D341Med (cell line): Measurements from ENCODE around the gene PDGFC.

Source experiments
- DNase-seq: peaks from one replicate; pipeline ENCODE4 v3.0.0; 2012; ENCODE audit warnings: low spot score

The PDGFC gene

DNA sequence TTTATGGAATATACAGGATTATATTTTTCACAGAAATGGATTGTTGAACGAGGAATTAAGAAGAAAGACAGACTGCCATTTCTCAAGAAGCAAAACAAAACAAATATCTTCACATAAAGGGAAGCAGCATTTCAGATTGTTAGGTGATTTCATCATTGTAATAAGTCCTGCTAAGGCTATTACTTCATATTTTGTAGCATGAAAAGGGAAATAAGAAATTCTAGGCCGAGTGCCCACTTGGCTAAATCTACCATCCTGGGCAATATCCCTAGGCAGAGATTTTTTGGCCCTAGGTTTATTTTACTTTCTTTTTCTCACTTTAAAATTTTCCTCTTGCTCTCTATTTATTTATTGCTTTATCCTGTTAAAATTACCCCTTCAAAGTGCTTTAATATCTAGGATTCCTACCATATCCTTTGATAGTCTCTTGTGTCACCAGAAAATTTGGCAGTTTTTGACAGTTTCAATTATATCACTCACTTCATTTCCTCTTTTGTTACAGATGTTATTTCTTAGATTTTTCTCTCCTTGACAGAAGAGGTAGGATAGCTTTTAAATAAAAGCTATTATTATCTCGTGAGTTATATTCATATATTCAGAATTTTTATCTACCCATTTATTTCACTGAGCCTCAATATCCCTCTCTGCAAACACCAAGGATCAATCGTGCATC, 142.3 kb downstream of the PDGFC start:
- no peak for DNase-seq

- no peak for DNase-seq
These were observed 144.1 kb downstream of the PDGFC start for GRCh38 chr4:156827519-156827918.

- no peak for DNase-seq
These were observed 146.5 kb downstream of the PDGFC start for GRCh38 chr4:156825074-156825473.

- no peak for DNase-seq
These were observed 147.0 kb downstream of the PDGFC start for GRCh38 chr4:156824451-156825060.

DNA sequence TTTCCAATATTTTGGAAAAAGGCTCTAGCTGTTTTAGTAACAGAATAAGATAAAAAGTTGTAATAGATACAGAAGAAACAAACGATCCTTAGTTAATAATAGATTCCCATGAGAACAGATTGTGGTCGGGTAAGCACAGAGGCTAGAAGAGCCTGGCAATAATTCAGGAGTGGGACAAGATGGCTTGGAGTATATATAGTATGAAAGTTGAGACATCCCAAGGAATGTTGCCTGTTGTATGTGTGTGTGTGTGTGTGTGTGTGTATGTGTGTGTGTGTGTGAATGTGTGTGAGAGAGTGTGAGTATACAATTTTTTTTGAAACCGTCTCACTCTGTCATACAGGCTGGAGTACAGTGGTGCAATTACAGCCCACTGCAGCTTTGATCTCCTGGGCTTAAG, 150.7 kb downstream of the PDGFC start:
- DNase-seq = no peak

GRCh38 chr4:156816360-156816755, 155.2 kb downstream of the PDGFC start:
- no peak for DNase-seq

GRCh38 chr4:156815717-156816359, 155.8 kb downstream of the PDGFC start:
- peak; percentile 47 for DNase-seq

GRCh38 chr4:156811963-156812362, 159.6 kb downstream of the PDGFC start:
- DNase-seq = no peak

- no peak for DNase-seq
These were observed 160.3 kb downstream of the PDGFC start for GRCh38 chr4:156811286-156811685.

DNA sequence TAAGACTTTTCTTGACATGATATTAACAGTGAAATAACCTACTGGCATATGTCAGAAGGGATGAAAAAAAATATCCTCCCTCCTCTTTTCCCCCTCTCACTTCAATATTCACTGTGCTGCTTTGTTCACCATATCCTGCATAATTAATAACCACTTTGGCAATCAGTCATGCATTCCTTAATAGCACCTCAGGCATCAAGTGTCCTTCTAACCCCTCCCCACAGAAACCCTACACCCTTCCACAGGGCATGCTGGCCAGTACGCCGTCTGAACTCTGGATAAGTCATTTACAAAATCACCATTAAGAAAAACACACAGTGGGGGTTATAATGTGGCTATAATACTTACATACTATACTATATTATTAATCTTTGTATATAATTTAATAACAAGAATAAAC, 165.9 kb downstream of the PDGFC start:
- no peak for DNase-seq

DNA sequence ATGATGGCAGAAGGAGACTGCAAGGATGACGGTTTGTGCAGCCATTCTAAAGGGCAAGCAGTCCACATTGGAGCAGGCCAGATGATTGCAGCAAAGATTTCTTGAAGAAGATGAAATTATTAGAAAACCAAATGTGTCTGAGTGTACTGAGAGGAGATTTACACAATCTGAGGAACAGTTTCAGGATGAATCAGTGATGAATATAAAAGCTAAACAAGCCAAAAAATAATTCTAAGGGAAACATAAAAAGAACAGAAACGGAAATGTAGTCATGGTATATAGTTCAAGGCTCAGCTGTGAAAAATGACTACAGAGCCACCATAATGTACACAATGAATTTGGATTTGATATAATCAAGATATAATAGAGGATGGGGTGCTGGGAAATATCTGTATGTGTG, 168.5 kb downstream of the PDGFC start:
- no peak for DNase-seq

DNA sequence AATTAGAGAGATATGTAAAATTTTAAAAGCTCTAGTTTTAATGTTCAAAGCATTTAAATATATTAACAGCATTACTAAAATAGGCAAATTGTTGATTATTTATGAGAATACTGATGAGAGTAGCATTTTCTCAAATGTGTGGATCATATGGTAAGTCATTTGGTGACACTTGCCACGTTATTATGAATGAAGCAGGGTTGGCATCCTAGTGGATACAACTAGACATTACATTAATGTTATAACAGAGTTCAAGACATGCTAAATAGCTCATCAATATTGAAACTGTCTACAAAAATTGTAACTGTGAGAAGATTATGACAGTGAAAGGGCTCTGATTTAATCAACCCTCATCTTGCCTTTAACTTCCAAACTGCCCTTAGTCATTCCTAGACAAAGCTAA, 171.1 kb downstream of the PDGFC start:
- no peak for DNase-seq

DNA sequence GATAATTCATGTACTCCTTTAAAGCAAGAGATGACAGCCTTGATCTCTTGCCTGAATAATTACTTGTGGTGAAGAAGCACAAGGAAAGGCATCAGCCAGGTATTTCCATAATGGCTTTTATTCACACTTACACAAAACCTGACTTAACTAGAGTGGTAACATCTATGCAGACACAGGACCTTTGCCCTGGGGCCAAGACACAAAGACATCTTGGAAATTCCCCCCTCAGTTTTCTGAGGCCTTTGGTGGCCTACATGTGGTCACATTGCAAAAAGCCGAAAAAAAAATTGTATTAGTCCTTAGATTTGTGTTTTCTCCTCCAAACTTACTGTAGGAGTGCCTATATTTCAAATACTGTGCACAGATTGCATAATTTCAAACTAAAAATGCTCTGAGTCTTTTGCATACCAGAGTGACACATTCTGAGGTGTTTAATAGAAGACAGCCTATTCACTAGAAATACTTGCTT, 172.4 kb downstream of the PDGFC start:
- no peak for DNase-seq

DNA sequence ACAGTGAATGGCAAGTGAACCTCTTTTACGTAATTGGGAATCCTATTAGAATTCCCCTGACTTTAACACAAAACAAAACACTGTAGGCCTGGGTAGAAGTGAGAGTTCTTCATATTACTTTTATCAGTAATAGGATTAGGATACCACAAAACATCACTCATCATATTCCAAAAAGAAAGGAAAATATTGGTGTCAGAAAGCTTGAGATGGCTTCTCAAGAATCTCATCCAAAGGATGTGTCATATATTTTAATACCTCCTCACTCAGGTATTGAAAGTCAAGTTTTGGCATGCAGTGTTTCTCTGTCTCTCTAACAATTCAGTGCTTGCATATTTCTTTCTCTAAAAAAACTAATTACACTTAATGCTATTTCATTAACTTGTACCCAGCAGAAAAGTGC, 173.2 kb downstream of the PDGFC start:
- no peak for DNase-seq

DNA sequence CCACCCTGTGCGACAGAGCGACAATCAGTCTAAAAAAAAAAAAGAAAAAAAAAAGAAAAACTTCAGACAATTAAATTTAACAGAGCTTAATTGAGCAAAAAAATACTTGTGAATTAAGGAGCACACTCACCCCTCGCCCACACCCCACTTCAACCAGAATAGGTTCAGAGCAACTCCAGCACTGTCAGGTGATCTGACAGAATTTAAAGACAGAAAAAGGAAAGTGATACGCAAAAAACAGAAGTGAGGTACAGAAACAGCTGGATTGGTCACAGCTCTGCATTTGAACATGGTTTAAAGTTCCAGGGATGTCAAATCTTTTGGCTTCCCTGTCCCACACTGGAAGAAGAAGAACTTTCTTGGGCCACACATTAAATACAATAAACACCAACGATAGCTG, 174.4 kb downstream of the PDGFC start:
- DNase-seq = no peak

DNA sequence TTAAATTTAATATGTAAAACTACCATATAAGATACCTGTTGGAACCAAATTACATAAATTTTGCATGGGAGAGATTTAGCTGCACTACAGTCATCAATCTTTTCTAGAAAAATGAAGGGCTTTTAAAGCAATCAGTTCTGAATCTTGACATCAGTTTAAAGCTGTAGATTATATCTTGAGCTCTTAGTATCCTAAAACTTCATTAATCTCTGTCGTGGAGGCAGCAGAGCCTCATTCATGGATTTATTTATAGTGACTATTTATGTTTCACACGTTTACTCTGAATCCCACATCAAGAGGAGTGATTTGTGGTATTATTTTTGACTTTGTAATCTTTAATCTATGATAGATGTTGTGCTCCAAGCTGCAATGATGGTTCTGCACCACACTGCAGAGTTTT, 175.9 kb downstream of the PDGFC start:
- DNase-seq = no peak

- no peak for DNase-seq
These were observed 176.7 kb downstream of the PDGFC start for GRCh38 chr4:156794863-156795262.

- DNase-seq = no peak
These were observed 179.0 kb downstream of the PDGFC start for GRCh38 chr4:156792462-156793085.

DNA sequence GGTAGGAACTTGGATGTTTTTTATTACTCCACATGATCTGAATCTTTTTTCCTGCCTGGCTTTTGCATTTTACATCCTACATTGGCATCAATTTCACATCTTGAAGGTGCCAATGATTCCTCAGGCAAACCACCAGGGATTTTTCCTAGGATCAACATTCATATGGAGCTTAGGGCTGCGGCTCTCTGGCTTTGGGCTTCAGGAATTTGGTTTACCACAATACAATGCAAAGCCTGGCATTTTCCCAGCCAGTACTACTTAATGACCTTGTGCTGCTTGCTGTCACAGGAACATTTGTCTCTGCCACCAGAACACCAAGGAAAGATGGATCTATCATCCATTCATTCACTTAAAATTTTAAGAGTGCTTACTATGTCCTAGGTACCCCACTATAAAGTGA, 180.7 kb downstream of the PDGFC start:
- peak; percentile 51 for DNase-seq

- DNase-seq = no peak
These were observed 182.8 kb downstream of the PDGFC start for GRCh38 chr4:156788782-156789181.

GRCh38 chr4:156786713-156787112, 184.9 kb downstream of the PDGFC start:
- DNase-seq = no peak

DNA sequence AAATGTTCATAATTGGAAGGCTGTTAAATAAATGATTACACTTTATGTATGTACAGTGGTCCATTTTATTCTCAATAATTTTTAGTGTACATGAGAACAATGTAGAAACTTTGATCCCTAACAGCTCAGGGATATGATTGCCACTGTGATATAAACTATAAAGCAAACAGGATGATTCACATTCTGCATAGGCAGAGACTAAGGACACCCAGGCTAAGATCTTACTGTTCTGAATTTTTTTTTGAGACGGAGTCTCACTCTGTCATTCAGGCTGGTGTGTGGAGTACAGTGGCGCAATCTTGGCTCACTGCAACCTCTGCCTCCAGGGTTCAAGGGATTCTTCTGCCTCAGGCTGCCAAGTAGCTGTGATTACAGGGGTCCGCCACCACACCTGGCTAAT, 186.6 kb downstream of the PDGFC start:
- no peak for DNase-seq

GRCh38 chr4:156783966-156784365, 187.6 kb downstream of the PDGFC start:
- no peak for DNase-seq
